ENCODE measurements around the gene OLA1.

DNA sequence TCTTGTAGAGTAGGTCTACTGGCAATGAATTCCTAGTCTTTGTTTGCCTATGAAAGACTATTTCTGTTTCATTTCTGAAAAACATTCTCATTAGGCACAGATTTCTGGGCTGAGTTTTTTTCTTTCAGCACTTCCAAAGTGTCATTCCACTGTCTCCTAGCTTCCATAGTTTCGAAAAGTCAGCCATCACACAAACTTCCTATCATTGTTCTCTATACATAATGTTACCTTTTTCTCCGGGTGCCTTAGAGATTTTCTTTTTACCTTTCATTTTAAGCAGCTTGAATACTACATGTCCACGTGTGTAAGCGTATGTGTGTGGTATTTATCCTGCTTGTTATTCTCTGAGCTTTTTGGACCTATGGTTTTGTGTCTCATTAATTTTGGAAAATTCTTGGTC is 55.7 kb downstream of the OLA1 start:
- TF ChIP-seq CTCF (IDR thresholded peaks at IDR 0.05) = no peak
- TF ChIP-seq POLR2A (IDR thresholded peaks at IDR 0.05) = no peak
- no peak for TF ChIP-seq POLR2AphosphoS5 (IDR thresholded peaks at IDR 0.05)
- no peak for TF ChIP-seq EP300 (IDR thresholded peaks at IDR 0.05)

All from sigmoid colon (tissue), 4 donors.